ENCODE measurements around the gene ABRACL. TPM values are rescaled to one million over a fixed set of nuclear protein-coding genes. Genes with fewer than 3 reads are reported as not detected.

Gene ABRACL
- total and polyA plus RNA-seq, 2 of the 4 experiments (the other 2 are of a cell fraction), result 16.0 to 27.9 TPM

- Histone ChIP-seq H2BK5ac (ENCODE audit: low read depth, low read length, poor library complexity, severe bottlenecking) (no peak overlapping the region), H3K14ac (replicated peaks; ENCODE audit: low read depth, low read length) (no peak overlapping the region), H3K23ac (ENCODE audit: low read depth, low read length) (no peak overlapping the region), H2AK5ac (ENCODE audit: low read depth, low read length) (no peak overlapping the region), H2BK120ac (ENCODE audit: low read depth, low read length) (no peak overlapping the region), H3K9ac (ENCODE audit: low read depth, low read length) (no peak overlapping the region), H2BK20ac (ENCODE audit: low read depth, low read length) (no peak overlapping the region), H3K4me1 (ENCODE audit: control insufficient read depth, insufficient read depth, low read length) (no peaks in the 10 kb centered on the region), H2AFZ (replicated peaks; ENCODE audit: low read length, poor library complexity) (no peak overlapping the region), H4K5ac (ENCODE audit: low read depth, low read length) (no peak overlapping the region), H4K8ac (ENCODE audit: low read depth in 2 of 2, low read length in 2 of 2) (no peak overlapping the region), H3K9me1 (ENCODE audit: insufficient read depth, low read length) (no peaks in the 10 kb centered on the region), H3K27me3 (ENCODE audit: control insufficient read depth, insufficient read depth, low read length) (peaks cover 16% of the 10 kb centered on the region), H3K79me1 (ENCODE audit: low read depth in 1 of 2, low read length in 2 of 2) (no peaks in the 10 kb centered on the region), H4K91ac (ENCODE audit: insufficient read depth, low read depth, low read length) (no peak overlapping the region), H3K4me2 (ENCODE audit: low read depth, low read length) (no peak overlapping the region), H3K36me3 (ENCODE audit: control insufficient read depth, insufficient read depth, low read length) (no peaks in the 10 kb centered on the region), H3K18ac (ENCODE audit: low read depth, low read length) (no peak overlapping the region), H3K4me3 (ENCODE audit: insufficient read depth, low read depth, low read length) (no peak overlapping the region), H2BK15ac (ENCODE audit: low read depth, low read length) (no peak overlapping the region), H3K9me3 (ENCODE audit: control insufficient read depth, insufficient read depth, low read length) (no peaks in the 10 kb centered on the region), H3K27ac (ENCODE audit: insufficient read depth, low read length) (no peak overlapping the region), H4K20me1 (ENCODE audit: insufficient read depth, low read length) (no peaks in the 10 kb centered on the region), H3K4ac (ENCODE audit: low read depth, low read length) (no peak overlapping the region), H2AK9ac (replicated peaks; ENCODE audit: low read depth, low read length, poor library complexity) (no peak overlapping the region), H3K56ac (ENCODE audit: extremely low read depth, insufficient read depth, low read length) (no peak overlapping the region)
- BruUV-seq (replicated peaks), result no TSS peak
- DNase-seq (no peak), ATAC-seq (ENCODE audit: low read depth) (no peak)
- in situ Hi-C loops (cut with MboI; ENCODE audit: low sequenced_read_pairs) (no loop called here), intact Hi-C loops (cut with micrococcal nuclease) (no loop called here), dilution Hi-C loops (cut with HindIII; ENCODE audit: low sequenced_read_pairs, unreplicated experiment) (no loop called here)
- POLR2A ChIA-PET (ENCODE audit: unreplicated experiment), result interaction anchor here (0.5 kb wide), 1 partner anchor 230 kb away, joined by 13 read pairs; no protein-coding TSS in a partner anchor
- CTCF ChIA-PET, result no interaction called here
- WGBS, 2 experiments (ENCODE audit: extremely low coverage in 2 of 2, insufficient read length in 1 of 2), result no CpG with 5 or more reads among the region's 4 CpGs
- no peak for TF ChIP-seq FOS (IDR thresholded peaks at IDR 0.05; ENCODE audit: low read depth, low read length)
- TF ChIP-seq, protein P1, sequence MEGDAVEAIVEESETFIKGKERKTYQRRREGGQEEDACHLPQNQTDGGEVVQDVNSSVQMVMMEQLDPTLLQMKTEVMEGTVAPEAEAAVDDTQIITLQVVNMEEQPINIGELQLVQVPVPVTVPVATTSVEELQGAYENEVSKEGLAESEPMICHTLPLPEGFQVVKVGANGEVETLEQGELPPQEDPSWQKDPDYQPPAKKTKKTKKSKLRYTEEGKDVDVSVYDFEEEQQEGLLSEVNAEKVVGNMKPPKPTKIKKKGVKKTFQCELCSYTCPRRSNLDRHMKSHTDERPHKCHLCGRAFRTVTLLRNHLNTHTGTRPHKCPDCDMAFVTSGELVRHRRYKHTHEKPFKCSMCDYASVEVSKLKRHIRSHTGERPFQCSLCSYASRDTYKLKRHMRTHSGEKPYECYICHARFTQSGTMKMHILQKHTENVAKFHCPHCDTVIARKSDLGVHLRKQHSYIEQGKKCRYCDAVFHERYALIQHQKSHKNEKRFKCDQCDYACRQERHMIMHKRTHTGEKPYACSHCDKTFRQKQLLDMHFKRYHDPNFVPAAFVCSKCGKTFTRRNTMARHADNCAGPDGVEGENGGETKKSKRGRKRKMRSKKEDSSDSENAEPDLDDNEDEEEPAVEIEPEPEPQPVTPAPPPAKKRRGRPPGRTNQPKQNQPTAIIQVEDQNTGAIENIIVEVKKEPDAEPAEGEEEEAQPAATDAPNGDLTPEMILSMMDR (conservative IDR thresholded peaks at IDR 0.05; ENCODE audit: low read depth, low read length), result no peak
- no peak for TF ChIP-seq CEBPB (IDR thresholded peaks at IDR 0.05; ENCODE audit: low read depth, low read length)
- no peak for TF ChIP-seq NFE2L2 (IDR thresholded peaks at IDR 0.05; ENCODE audit: low read depth, low read length)
- TF ChIP-seq RFX5 (IDR thresholded peaks at IDR 0.05; ENCODE audit: low read depth, low read length), result no peak
- TF ChIP-seq MXI1 (IDR thresholded peaks at IDR 0.05; ENCODE audit: borderline replicate concordance, low read depth, low read length), result no peak
- TF ChIP-seq RAD21 (IDR thresholded peaks at IDR 0.05; ENCODE audit: low read length), result no peak
- TF ChIP-seq, protein P2, sequence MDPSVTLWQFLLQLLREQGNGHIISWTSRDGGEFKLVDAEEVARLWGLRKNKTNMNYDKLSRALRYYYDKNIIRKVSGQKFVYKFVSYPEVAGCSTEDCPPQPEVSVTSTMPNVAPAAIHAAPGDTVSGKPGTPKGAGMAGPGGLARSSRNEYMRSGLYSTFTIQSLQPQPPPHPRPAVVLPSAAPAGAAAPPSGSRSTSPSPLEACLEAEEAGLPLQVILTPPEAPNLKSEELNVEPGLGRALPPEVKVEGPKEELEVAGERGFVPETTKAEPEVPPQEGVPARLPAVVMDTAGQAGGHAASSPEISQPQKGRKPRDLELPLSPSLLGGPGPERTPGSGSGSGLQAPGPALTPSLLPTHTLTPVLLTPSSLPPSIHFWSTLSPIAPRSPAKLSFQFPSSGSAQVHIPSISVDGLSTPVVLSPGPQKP (IDR thresholded peaks at IDR 0.05; ENCODE audit: borderline replicate concordance, low read depth, low read length), result no peak
- TF ChIP-seq RCOR1 (IDR thresholded peaks at IDR 0.05; ENCODE audit: insufficient replicate concordance, low read length), result no peak
- TF ChIP-seq, protein P3, sequence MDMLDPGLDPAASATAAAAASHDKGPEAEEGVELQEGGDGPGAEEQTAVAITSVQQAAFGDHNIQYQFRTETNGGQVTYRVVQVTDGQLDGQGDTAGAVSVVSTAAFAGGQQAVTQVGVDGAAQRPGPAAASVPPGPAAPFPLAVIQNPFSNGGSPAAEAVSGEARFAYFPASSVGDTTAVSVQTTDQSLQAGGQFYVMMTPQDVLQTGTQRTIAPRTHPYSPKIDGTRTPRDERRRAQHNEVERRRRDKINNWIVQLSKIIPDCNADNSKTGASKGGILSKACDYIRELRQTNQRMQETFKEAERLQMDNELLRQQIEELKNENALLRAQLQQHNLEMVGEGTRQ (IDR thresholded peaks at IDR 0.05; ENCODE audit: low read depth, low read length), result no peak
- TF ChIP-seq MAFK (IDR thresholded peaks at IDR 0.05; ENCODE audit: low read depth, low read length), result no peak
- no peak for TF ChIP-seq BHLHE40 (IDR thresholded peaks at IDR 0.05; ENCODE audit: low read depth, low read length)
- TF ChIP-seq CHD1 (IDR thresholded peaks at IDR 0.05; ENCODE audit: low read depth, low read length), result no peak
- no peak for TF ChIP-seq SMC3 (IDR thresholded peaks at IDR 0.05; ENCODE audit: low read depth, low read length)
- TF ChIP-seq POLR2A (IDR thresholded peaks at IDR 0.05; ENCODE audit: low read depth, low read length), result no peak
Measured at GRCh38 chr6:139013185-139013800, 15.3 kb upstream of the ABRACL start.

All from IMR-90 (cell line).